ENCODE results near the gene WWC2.
"Not testable (repeated sequence)": the region's sequence is repeated elsewhere in the genome, so short reads cannot be mapped to it uniquely, and the experiment has no call there.

WWC2 gene

GRCh38 chr4:183175631-183176232 lies 76.7 kb downstream of the WWC2 start:
- DNase-seq, result no peak

GRCh38 chr4:183177001-183177400 lies 77.9 kb downstream of the WWC2 start:
- no peak for DNase-seq

- DNase-seq, result no peak
Observed at GRCh38 chr4:183178201-183178600, 79.1 kb downstream of the WWC2 start.

GRCh38 chr4:183180096-183180495 lies 81.0 kb downstream of the WWC2 start:
- DNase-seq, result no peak

- no peak for DNase-seq
Observed at GRCh38 chr4:183180621-183181020, 81.6 kb downstream of the WWC2 start.

- DNase-seq, result no peak
Observed at GRCh38 chr4:183181081-183181480, 82.0 kb downstream of the WWC2 start.

- no peak for DNase-seq
Observed at GRCh38 chr4:183182873-183183725, 84.0 kb downstream of the WWC2 start.

- no peak for DNase-seq
Observed at GRCh38 chr4:183183906-183184535, 85.0 kb downstream of the WWC2 start.

- DNase-seq, result no peak
Observed at GRCh38 chr4:183185018-183185417, 86.0 kb downstream of the WWC2 start.

GRCh38 chr4:183185559-183185958 lies 86.5 kb downstream of the WWC2 start:
- DNase-seq, result no peak

- no peak for DNase-seq
Observed at GRCh38 chr4:183186813-183187212, 87.8 kb downstream of the WWC2 start.

- no peak for DNase-seq
Observed at GRCh38 chr4:183190900-183191527, 92.0 kb downstream of the WWC2 start.

GRCh38 chr4:183191630-183192029 lies 92.6 kb downstream of the WWC2 start:
- DNase-seq, result no peak

GRCh38 chr4:183192571-183192970 lies 93.5 kb downstream of the WWC2 start:
- DNase-seq, result no peak

- not testable (repeated sequence) for DNase-seq
Observed at GRCh38 chr4:183193730-183194338, 94.8 kb downstream of the WWC2 start.

- no peak for DNase-seq
Observed at GRCh38 chr4:183195534-183195933, 96.5 kb downstream of the WWC2 start.

GRCh38 chr4:183197140-183197539 lies 98.1 kb downstream of the WWC2 start:
- no peak for DNase-seq

GRCh38 chr4:183200453-183200852 lies 101.4 kb downstream of the WWC2 start:
- DNase-seq, result no peak

GRCh38 chr4:183201331-183201730 lies 102.3 kb downstream of the WWC2 start:
- no peak for DNase-seq

GRCh38 chr4:183202523-183202922 lies 103.5 kb downstream of the WWC2 start:
- DNase-seq, result no peak

- DNase-seq, result no peak
Observed at GRCh38 chr4:183204793-183205192, 105.7 kb downstream of the WWC2 start.

GRCh38 chr4:183205193-183205592 lies 106.1 kb downstream of the WWC2 start:
- DNase-seq, result no peak

- DNase-seq, result no peak
Observed at GRCh38 chr4:183205709-183206108, 106.7 kb downstream of the WWC2 start.
